Ovary (tissue), 3 donors: Measurements from ENCODE around the gene RASGEF1B.

Source experiments
- EP300 ChIP-seq: sonication (generic); formaldehyde crosslinking; IDR thresholded peaks from one replicate; pipeline ENCODE4 v1.6.1; 2017; ENCODE audit warnings: antibody characterized with exemption
- POLR2A ChIP-seq: fragments of 450-650 bp; IDR thresholded peaks from one replicate; pipeline ENCODE4 v1.6.1; 2017; ENCODE audit warnings: antibody characterized with exemption, mild to moderate bottlenecking, moderate library complexity
- TF ChIP-seq, protein P1 (sequence below), 3 donors: fragments of 450-650 bp in 2 of 3; fragments of 200-600 bp in 1 of 3; IDR thresholded peaks; one replicate each; pipeline versions ENCODE4 v1.5.1 to v1.8.0; 2016 to 2022; ENCODE audit warnings: antibody characterized with exemption in 3 of 3, mild to moderate bottlenecking in 1 of 3
- donor health status: DM: no; HTN: no; CAD: no.

DNA sequence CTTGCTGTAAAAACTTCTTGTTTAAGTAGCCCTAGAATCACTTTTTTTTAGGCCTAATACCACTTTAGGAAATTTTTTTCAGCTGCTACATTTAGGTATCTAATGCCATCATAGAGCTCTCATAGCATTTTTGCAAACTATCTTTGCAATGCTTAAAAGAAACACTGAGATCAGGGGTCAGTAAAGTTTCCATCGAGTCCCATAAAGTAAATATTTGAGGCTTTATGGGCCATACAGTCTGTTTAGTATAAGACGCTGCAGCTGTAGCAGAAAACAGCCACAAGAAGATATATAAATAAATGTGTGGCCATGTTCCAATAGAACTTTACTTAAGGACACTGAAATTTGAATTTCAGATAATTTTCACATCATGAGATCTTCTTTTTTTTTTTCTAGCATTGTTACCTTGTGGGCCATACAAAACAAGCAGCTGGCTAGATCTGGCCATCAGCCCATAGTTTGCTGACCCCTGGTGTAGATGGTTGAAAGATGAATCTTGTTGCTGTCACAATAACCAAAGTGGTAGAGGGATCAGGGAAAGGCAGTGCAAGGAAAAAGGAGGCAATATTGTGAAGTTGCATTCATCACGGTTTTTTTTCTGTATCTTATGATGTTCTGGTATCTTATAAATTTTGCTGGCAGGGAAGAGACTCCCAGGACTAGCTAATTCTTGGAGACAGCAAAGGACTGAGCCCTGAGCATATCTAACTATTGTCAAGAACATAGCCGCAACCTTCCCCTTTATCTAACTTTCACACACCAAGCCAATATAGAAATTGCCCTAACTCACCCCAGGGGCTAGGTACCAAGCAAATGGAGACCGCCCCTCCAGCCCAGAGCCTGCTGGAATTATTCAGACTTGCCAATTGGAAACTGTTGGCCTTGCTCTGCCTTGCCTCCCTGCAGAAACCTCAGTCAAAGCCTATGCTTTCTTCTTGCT lies 46.6 kb downstream of the RASGEF1B start:
- TF ChIP-seq, protein P1, sequence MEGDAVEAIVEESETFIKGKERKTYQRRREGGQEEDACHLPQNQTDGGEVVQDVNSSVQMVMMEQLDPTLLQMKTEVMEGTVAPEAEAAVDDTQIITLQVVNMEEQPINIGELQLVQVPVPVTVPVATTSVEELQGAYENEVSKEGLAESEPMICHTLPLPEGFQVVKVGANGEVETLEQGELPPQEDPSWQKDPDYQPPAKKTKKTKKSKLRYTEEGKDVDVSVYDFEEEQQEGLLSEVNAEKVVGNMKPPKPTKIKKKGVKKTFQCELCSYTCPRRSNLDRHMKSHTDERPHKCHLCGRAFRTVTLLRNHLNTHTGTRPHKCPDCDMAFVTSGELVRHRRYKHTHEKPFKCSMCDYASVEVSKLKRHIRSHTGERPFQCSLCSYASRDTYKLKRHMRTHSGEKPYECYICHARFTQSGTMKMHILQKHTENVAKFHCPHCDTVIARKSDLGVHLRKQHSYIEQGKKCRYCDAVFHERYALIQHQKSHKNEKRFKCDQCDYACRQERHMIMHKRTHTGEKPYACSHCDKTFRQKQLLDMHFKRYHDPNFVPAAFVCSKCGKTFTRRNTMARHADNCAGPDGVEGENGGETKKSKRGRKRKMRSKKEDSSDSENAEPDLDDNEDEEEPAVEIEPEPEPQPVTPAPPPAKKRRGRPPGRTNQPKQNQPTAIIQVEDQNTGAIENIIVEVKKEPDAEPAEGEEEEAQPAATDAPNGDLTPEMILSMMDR (IDR thresholded peaks at IDR 0.05), result no peak
- TF ChIP-seq EP300, result no peak
- no peak for TF ChIP-seq POLR2A
